Kidney (tissue), 14 donors: ENCODE results near the gene CHD6. TPM values are rescaled to one million over a fixed set of nuclear protein-coding genes. Genes with fewer than 3 reads are reported as not detected.

ENCODE experiments used
- DNase-seq, 5 donors: peaks; one replicate each; pipeline ENCODE4 v3.0.0-alpha.2; 2013 to 2020
- FAIRE-seq: peaks from 2 replicates; lab custom pipeline; 2012; peaks lifted over from hg19 to GRCh38; lab: Jason Lieb, UNC
- H3K27ac ChIP-seq, 2 donors: one replicate each; pipeline ENCODE4 v1.7.0; 2013; ENCODE audit warnings: low read depth in 2 of 2, low read length in 2 of 2, inconsistent platforms in 1 of 2
- H3K27me3 ChIP-seq: one replicate; pipeline ENCODE4 v1.7.1; 2013; ENCODE audit warnings: low read length, inconsistent platforms; ENCODE audit not compliant: control insufficient read depth, insufficient read depth
- H3K36me3 ChIP-seq, 3 donors: one replicate each; pipeline versions ENCODE4 v1.7.0 to v1.7.1; 2013; ENCODE audit warnings: low read length in 3 of 3, control low read depth in 1 of 3, inconsistent platforms in 1 of 3; ENCODE audit not compliant: insufficient read depth in 3 of 3, control insufficient read depth in 2 of 3
- H3K4me1 ChIP-seq, 3 donors: one replicate each; pipeline versions ENCODE4 v1.7.0 to v1.7.1; 2013; ENCODE audit warnings: low read length in 3 of 3, inconsistent platforms in 1 of 3, low read depth in 1 of 3; ENCODE audit not compliant: control insufficient read depth in 2 of 3, insufficient read depth in 2 of 3
- H3K4me3 ChIP-seq, 3 donors: one replicate each; pipeline versions ENCODE4 v1.7.0 to v1.8.1; 2013; ENCODE audit warnings: low read length in 3 of 3, control low read depth in 1 of 3, inconsistent platforms in 1 of 3
- H3K9ac ChIP-seq, 3 donors: one replicate each; pipeline versions ENCODE4 v1.7.0 to v1.7.1; 2013; ENCODE audit warnings: low read length in 3 of 3, control low read depth in 1 of 3, inconsistent platforms in 1 of 3
- H3K9me3 ChIP-seq, 3 donors: one replicate each; pipeline versions ENCODE4 v1.7.0 to v1.7.1; 2013; ENCODE audit warnings: low read length in 3 of 3, control low read depth in 1 of 3, inconsistent platforms in 1 of 3; ENCODE audit not compliant: control insufficient read depth in 2 of 3, insufficient read depth in 1 of 3
- CTCF ChIP-seq: IDR thresholded peaks from 3 replicates; pipeline ENCODE4 v1.5.1; 2012; ENCODE audit warnings: mild to moderate bottlenecking, moderate library complexity, borderline replicate concordance; ENCODE audit not compliant: insufficient read depth; ENCODE audit errors: extremely low read depth
- intact Hi-C: fragments of 100-400 bp; cut with DNase I; formaldehyde crosslinking; loops from one replicate; pipeline ENCODE4 v1.11.1; 2022
- polyA plus RNA-seq: library from polyadenylated mRNA; stranded (reverse); fragments of 350-450 nt; fragmentation: Illumina TruSeq; extraction: RNeasy Lipid Tissue Mini Kit (QIAGEN cat#74804); gene quantifications from one replicate; pipeline ENCODE4 v1.2.3, GENCODE V29; 2014; ENCODE audit warnings: low read depth, low replicate concordance; ENCODE audit not compliant: insufficient read depth
- total RNA-seq: library from RNA; stranded (reverse); fragmentation: NEBNext Ultra II Directional; extraction: Animal tissue kit (Norgen Biotek cat#: 25700); gene quantifications from one replicate; pipeline ENCODE4 v1.2.1, GENCODE V29; 2021
- donor health status: control.
- donor health status: control.
- donor health status: control.
- donor health status: control.
- donor health status: control.
- donor health status: DM: yes; HTN: yes; CAD: no.
- donor health status: Normal renal cell carcinoma (clear cell type).

Gene CHD6
- total and polyA plus RNA-seq, 2 donors from 2014 or later: 4.5 to 53.5 TPM

DNA sequence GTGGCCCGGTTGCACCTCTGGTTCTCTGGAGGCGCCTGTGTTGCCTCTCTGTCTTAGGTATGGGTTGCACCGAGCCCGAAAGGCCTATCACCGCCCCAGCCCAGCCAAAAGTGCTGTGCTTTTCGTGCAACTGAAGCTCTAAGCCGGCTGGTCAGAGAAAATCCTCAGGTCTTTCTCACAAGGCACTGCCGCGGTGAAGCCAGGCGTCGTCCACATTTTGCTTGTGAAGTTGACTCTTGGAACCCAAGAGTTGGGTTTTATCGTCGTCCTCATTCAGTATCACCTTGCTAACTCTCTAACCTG, 250.8 kb downstream of the CHD6 start:
- H3K27me3 ChIP-seq: no peaks in the 10 kb centered on the region
- no peak for TF ChIP-seq CTCF
- no peak overlapping the region for H3K9ac ChIP-seq
- H3K36me3 ChIP-seq: no peaks in the 10 kb centered on the region
- H3K9me3 ChIP-seq: no peaks in the 10 kb centered on the region
- DNase-seq: no peak
- no peak for FAIRE-seq
- intact Hi-C loops: no loop called here
- no peak overlapping the region for H3K27ac ChIP-seq
- H3K4me1 ChIP-seq: no peaks in the 10 kb centered on the region
- H3K4me3 ChIP-seq: no peak overlapping the region

DNA sequence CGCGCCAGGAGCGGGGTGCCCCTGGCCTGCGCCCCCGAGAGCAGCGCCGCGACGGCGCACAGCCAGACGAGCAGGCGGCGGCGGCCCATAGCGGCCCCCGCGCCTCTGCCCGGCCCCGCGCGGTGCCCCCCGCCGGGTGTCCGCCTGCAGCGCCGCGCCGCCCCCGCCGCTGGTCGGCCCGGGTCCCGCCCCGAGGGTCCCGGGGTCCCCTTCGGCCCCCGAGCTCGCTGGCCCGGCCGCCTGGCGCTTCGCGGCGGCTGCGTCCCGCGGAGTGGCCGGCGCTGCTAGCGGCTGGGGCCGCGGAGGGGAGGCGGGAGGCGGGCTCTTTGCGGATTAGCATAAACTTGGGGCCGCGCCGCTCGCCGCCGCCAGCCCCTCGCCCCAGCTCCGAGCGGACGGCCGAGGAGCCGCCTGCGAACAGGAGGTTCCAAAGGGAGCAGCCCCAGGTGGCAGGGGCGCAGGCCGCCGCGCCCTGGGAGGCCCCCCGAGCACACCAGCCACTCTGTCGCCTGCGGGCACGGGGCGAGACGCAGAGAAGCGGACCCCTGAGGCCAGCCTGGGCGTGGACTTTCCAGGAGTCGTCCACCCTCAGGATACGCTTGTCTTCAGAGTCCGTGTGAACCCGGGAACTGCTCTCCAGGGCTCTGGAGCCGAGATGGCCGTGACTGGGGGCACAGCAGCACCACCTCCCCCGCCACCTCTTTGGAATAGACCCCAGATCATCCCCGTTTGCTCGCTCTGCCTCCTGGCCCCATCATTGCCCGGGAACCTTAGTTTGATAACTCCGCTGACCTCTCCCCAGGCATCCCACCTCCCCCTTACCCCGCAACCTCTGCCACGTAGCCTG, 251.4 kb downstream of the CHD6 start, which contains the start of gene EMILIN3:
Gene EMILIN3 (minus strand): TSS at position 273 of the 847 bp plus-strand sequence. CDS start 184 bp downstream, at position 89.
- no peaks in the 10 kb centered on the region for H3K4me1 ChIP-seq
- no peak within 1 kb of the TSS for H3K4me3 ChIP-seq
- FAIRE-seq: no peak

GRCh38 chr20:41365777-41366545, 252.2 kb downstream of the CHD6 start:
- Histone ChIP-seq H3K27me3 (no peaks in the 10 kb centered on the region), H3K4me1 (peaks cover 0 to 7% (median 0%) of the 10 kb centered on the region in 3 donors), H3K36me3 (no peaks in the 10 kb centered on the region), H3K4me3 (no peak overlapping the region), H3K9ac (no peak overlapping the region), H3K9me3 (no peaks in the 10 kb centered on the region), H3K27ac (no peak overlapping the region)
- peak in 2 of 5 donors; percentile 45 to 52 for DNase-seq
- FAIRE-seq: no peak
- intact Hi-C loops: no loop called here
- TF ChIP-seq CTCF: no peak

More for the DNA sequence above, 251.4 kb downstream of the CHD6 start, which contains the start of gene EMILIN3:
- no peak within 1 kb of the TSS for H3K27ac ChIP-seq
- TF ChIP-seq CTCF: no peak
- intact Hi-C loops: no loop called here
- no peak within 1 kb of the TSS for H3K9ac ChIP-seq
- peak in 3 of 5 donors; percentile 60 to 77 (median 64) for DNase-seq
- no peaks in the 10 kb centered on the region for H3K36me3 ChIP-seq
- no peaks in the 10 kb centered on the region for H3K9me3 ChIP-seq
- no peaks in the 10 kb centered on the region for H3K27me3 ChIP-seq
